ENCODE data around the gene CHST11. TPM values are rescaled to one million over a fixed set of nuclear protein-coding genes. Genes with fewer than 3 reads are reported as not detected.
"Not testable (repeated sequence)": the region's sequence is repeated elsewhere in the genome, so short reads cannot be mapped to it uniquely, and the experiment has no call there.

Gene CHST11
- total RNA-seq, 1 donor from 2014 or later: 44.3 TPM

DNA sequence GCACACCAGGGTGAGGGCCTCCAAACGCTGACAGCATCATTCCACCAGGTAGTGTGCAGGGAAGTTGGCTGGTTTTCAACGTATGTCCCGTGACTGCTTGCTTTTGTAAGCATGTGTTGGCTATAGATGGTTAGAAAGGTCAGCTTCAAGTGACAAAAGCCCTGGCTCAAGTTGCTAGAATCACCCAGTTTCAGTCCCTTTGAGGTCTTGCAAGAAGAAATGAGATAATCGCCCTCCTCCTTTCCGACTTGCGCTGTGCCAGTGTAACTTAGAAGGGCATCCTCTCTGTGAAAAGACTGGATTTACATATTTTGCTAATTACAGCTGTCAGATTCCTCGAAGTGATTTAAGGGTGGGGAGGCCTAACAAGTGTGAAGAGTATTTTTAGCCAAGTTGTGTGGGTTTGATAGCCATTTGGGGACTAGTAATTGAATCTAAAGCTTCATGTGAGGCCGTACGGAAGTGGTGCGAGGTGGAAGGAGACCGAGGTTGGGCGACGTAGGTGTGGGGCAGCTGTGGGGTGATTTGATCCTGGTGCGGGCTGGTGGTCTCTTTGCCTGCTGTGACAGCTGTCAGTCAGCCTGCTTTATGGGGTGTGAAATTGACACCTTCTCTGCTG, 94.7 kb downstream of the CHST11 start:
- H3K4me3 ChIP-seq (ENCODE audit: low read depth, low read length): no peak overlapping the region
- no peak for DNase-seq (ENCODE audit: low read depth)
- no peak for TF ChIP-seq CTCF (conservative IDR thresholded peaks at IDR 0.05; ENCODE audit: low read depth, low read length)

- DNase-seq (ENCODE audit: low read depth): no peak
- TF ChIP-seq CTCF (conservative IDR thresholded peaks at IDR 0.05; ENCODE audit: low read depth, low read length): no peak
- no peak overlapping the region for H3K4me3 ChIP-seq (ENCODE audit: low read depth, low read length)
These were observed 96.7 kb downstream of the CHST11 start for GRCh38 chr12:104553421-104553820.

- no peak for DNase-seq (ENCODE audit: low read depth)
- H3K4me3 ChIP-seq (ENCODE audit: low read depth, low read length): no peak overlapping the region
- TF ChIP-seq CTCF (conservative IDR thresholded peaks at IDR 0.05; ENCODE audit: low read depth, low read length): no peak
These were observed 98.9 kb downstream of the CHST11 start for GRCh38 chr12:104555648-104556047.

DNA sequence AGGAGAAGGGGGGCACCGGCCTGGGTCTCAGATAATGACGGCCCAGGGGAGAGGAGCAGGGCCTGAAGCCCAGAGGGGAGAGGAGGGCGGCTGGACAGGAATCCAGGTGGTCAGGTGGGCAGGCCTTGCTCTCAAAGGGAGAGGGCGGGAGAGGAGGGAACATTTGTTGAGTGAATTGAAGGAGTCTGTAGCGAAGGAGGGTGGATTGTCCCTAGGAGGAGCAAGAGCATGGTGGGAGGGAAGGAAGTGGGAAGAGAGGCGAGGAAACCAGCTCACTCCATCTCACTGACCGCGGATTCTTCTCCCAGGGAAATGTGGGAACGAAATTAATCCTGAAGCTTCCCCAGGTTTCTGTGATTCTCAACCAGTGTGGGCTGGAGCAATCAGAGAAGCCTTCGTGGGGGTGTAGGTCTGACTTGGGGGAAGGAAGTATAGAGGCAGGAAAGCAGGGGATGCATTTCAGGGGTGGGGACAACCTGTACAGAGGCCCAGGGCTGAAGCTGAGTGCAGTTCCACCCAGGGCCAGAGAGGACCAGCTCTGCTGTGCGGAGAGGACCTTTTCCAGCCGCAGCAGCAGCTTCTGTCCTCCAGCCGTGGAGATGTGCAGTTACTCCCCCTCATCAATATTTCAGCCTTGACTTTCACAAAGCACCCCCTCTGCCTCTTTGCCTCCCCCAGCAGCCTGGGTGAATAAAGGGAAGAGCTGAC, 100.9 kb downstream of the CHST11 start:
- no peak for DNase-seq (ENCODE audit: low read depth)
- no peak for TF ChIP-seq CTCF (conservative IDR thresholded peaks at IDR 0.05; ENCODE audit: low read depth, low read length)

GRCh38 chr12:104560881-104561280, 104.1 kb downstream of the CHST11 start:
- no peak for DNase-seq (ENCODE audit: low read depth)
- no peak overlapping the region for H3K4me3 ChIP-seq (ENCODE audit: low read depth, low read length)
- TF ChIP-seq CTCF (conservative IDR thresholded peaks at IDR 0.05; ENCODE audit: low read depth, low read length): no peak

More for the DNA sequence above, 100.9 kb downstream of the CHST11 start:
- H3K4me3 ChIP-seq (ENCODE audit: low read depth, low read length): no peak overlapping the region

- TF ChIP-seq CTCF (conservative IDR thresholded peaks at IDR 0.05; ENCODE audit: low read depth, low read length): no peak
- DNase-seq (ENCODE audit: low read depth): no peak
- H3K4me3 ChIP-seq (ENCODE audit: low read depth, low read length): no peak overlapping the region
These were observed 106.0 kb downstream of the CHST11 start for GRCh38 chr12:104562763-104563162.

DNA sequence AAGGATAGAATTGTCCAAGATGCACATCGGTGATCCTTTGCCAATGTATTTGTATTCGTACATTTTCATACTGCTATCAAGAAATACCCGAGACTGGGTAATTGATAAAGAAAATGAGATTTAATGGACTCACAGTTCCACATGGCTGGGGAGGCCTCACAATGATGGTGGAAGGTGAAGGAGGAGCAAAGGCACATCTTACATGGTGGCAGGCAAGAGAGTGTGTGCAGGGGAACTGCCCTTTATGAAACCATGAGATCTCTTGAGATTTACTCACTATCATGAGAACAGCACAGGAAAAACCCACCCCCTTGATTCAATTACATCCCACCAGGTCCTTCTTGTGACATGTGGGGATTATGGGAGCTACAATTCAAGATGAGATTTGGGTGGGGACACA, 107.9 kb downstream of the CHST11 start:
- DNase-seq (ENCODE audit: low read depth); H3K4me3 ChIP-seq (ENCODE audit: low read depth, low read length): not testable (repeated sequence)
